GM23338 (cell line): ENCODE data around the gene CATSPER3. TPM values are rescaled to one million over a fixed set of nuclear protein-coding genes. Genes with fewer than 3 reads are reported as not detected.

Experiments
- ATAC-seq: fragments of 200-7000 bp; cut with Tn5 transposase; 3 replicates; pipeline ENCODE4 v1.9.1; 2020
- DNase-seq: peaks from one replicate; pipeline ENCODE4 v3.0.0-alpha.2; 2015; ENCODE audit warnings: low spot score
- H2AFZ ChIP-seq: fragments of 200-600 bp; sonication (generic); 2 replicates; pipeline ENCODE4 v1.8.0; 2016; ENCODE audit warnings: antibody characterized with exemption, mild to moderate bottlenecking, moderate library complexity
- H3F3A ChIP-seq: fragments of 200-600 bp; sonication (generic); replicated peaks from 2 replicates; pipeline ENCODE4 v1.8.0; 2017; ENCODE audit warnings: antibody characterized with exemption, mixed run types, low read depth
- H3K27ac ChIP-seq: fragments of 200-600 bp; sonication (generic); 2 replicates; pipeline ENCODE4 v1.6.1; 2016; ENCODE audit warnings: low read depth
- H3K27me3 ChIP-seq: fragments of 200-600 bp; sonication (generic); 2 replicates; pipeline ENCODE4 v1.8.0; 2016; ENCODE audit warnings: mild to moderate bottlenecking, mixed run types, moderate library complexity; ENCODE audit not compliant: insufficient read depth
- H3K36me3 ChIP-seq: fragments of 200-600 bp; sonication (generic); 2 replicates; pipeline ENCODE4 v1.8.0; 2016; ENCODE audit warnings: mild to moderate bottlenecking; ENCODE audit not compliant: insufficient read depth
- H3K4me1 ChIP-seq: fragments of 200-600 bp; sonication (generic); 2 replicates; pipeline ENCODE4 v1.8.0; 2016; ENCODE audit warnings: mild to moderate bottlenecking, moderate library complexity; ENCODE audit not compliant: insufficient read depth
- H3K4me2 ChIP-seq: fragments of 200-600 bp; sonication (generic); 2 replicates; pipeline ENCODE4 v1.7.1; 2017; ENCODE audit warnings: mixed run types
- H3K4me3 ChIP-seq: fragments of 200-600 bp; sonication (generic); 2 replicates; pipeline ENCODE4 v1.6.1; 2016; ENCODE audit warnings: mixed run types
- H3K79me2 ChIP-seq: fragments of 200-600 bp; sonication (generic); replicated peaks from 2 replicates; pipeline ENCODE4 v1.8.0; 2017; ENCODE audit warnings: mild to moderate bottlenecking; ENCODE audit not compliant: insufficient read depth
- H3K9me2 ChIP-seq: fragments of 200-600 bp; sonication (generic); 2 replicates; pipeline ENCODE4 v1.8.0; 2017; ENCODE audit not compliant: insufficient read depth
- H4K20me1 ChIP-seq: fragments of 200-600 bp; sonication (generic); replicated peaks from 2 replicates; pipeline ENCODE4 v1.8.0; 2017; ENCODE audit warnings: mild to moderate bottlenecking; ENCODE audit not compliant: insufficient read depth
- H3K27ac Mint-ChIP-seq: 2 replicates; pipeline ENCODE4 v1.8.0; 2020; ENCODE audit warnings: inconsistent platforms, mild to moderate bottlenecking, moderate library complexity, mixed read lengths
- H3K27me3 Mint-ChIP-seq: 3 replicates; pipeline ENCODE4 v1.8.0; 2022; ENCODE audit warnings: low read depth, mild to moderate bottlenecking, moderate library complexity, mixed read lengths, inconsistent platforms; ENCODE audit not compliant: insufficient read depth, poor library complexity
- H3K36me3 Mint-ChIP-seq: 3 replicates; pipeline ENCODE4 v1.8.0; 2021; ENCODE audit warnings: low read depth, mild to moderate bottlenecking, inconsistent platforms, moderate library complexity, mixed read lengths
- H3K4me1 Mint-ChIP-seq: 3 replicates; pipeline ENCODE4 v1.8.0; 2020; ENCODE audit warnings: mild to moderate bottlenecking, inconsistent platforms, mixed read lengths
- H3K4me3 Mint-ChIP-seq: 3 replicates; pipeline ENCODE4 v1.8.0; 2021; ENCODE audit warnings: moderate library complexity, mild to moderate bottlenecking, inconsistent platforms, mixed read lengths
- H3K9me3 Mint-ChIP-seq: 3 replicates; pipeline ENCODE4 v1.8.0; 2020; ENCODE audit warnings: moderate library complexity, mild to moderate bottlenecking, inconsistent platforms, mixed read lengths
- CREB1 ChIP-seq: fragments of 250-450 bp; sonication (Bioruptor Pico); IDR thresholded peaks from 2 replicates; pipeline ENCODE4 v1.5.0; 2020; ENCODE audit warnings: low read depth, mild to moderate bottlenecking, moderate library complexity
- EZH2 ChIP-seq: fragments of 200-600 bp; sonication (generic); IDR thresholded peaks from one replicate; pipeline ENCODE4 v1.8.0; 2017; ENCODE audit warnings: antibody characterized with exemption, mild to moderate bottlenecking, low read depth; ENCODE audit not compliant: unreplicated experiment
- EZH2phosphoT487 ChIP-seq: fragments of 200-600 bp; sonication (generic); IDR thresholded peaks from one replicate; pipeline ENCODE4 v1.8.1; 2018; ENCODE audit warnings: antibody characterized with exemption; ENCODE audit not compliant: unreplicated experiment
- JUNB ChIP-seq: IDR thresholded peaks from one replicate; pipeline ENCODE4 v1.6.1; 2016; ENCODE audit warnings: antibody characterized with exemption; ENCODE audit not compliant: unreplicated experiment
- NANOG ChIP-seq: IDR thresholded peaks from 2 replicates; pipeline ENCODE4 v1.6.1; 2016; ENCODE audit warnings: antibody characterized with exemption, borderline replicate concordance
- POLR2AphosphoS5 ChIP-seq: IDR thresholded peaks from 2 replicates; pipeline ENCODE4 v1.6.1; 2016; ENCODE audit warnings: antibody characterized with exemption, low read depth
- STAT1 ChIP-seq: IDR thresholded peaks from one replicate; pipeline ENCODE4 v1.6.1; 2016; ENCODE audit warnings: antibody characterized with exemption; ENCODE audit not compliant: unreplicated experiment
- ZNF114 ChIP-seq: fragments of 250-450 bp; sonication (Bioruptor Pico); IDR thresholded peaks from 2 replicates; pipeline ENCODE4 v1.5.0; 2020; ENCODE audit warnings: mild to moderate bottlenecking, moderate library complexity
- ZNF331 ChIP-seq: fragments of 250-450 bp; sonication (Bioruptor Pico); IDR thresholded peaks from 2 replicates; pipeline ENCODE4 v1.5.0; 2020; ENCODE audit warnings: low read depth, mild to moderate bottlenecking, moderate library complexity
- ZNF462 ChIP-seq: fragments of 250-450 bp; sonication (Bioruptor Pico); IDR thresholded peaks from 2 replicates; pipeline ENCODE4 v1.5.0; 2020; ENCODE audit warnings: mild to moderate bottlenecking, moderate library complexity
- polyA plus RNA-seq: library from polyadenylated mRNA; unstranded; fragments of >200 nt; fragmentation: Nextera tagmentation; extraction: Ambion mirVana; gene quantifications from 2 replicates; pipeline ENCODE4 v1.2.1, GENCODE V29; 2016
- total RNA-seq: library from RNA; depleted of rRNA; stranded (reverse); fragments of >200 nt; shearing (Covaris generic); gene quantifications from 2 replicates; pipeline ENCODE4 v1.2.3, GENCODE V29; 2014
- TF ChIP-seq, protein P1 (sequence below): IDR thresholded peaks from one replicate; pipeline ENCODE4 v1.6.1; 2018; ENCODE audit warnings: antibody characterized with exemption; ENCODE audit not compliant: unreplicated experiment
- TF ChIP-seq, protein P2 (sequence below): IDR thresholded peaks from 2 replicates; pipeline ENCODE4 v1.6.1; 2016; ENCODE audit warnings: antibody characterized with exemption
- TF ChIP-seq, protein P3 (sequence below), 2 experiments: fragments of 200-600 bp in 1 of 2; sonication (generic) in 1 of 2; conservative IDR thresholded peaks; 2 replicates each; pipeline versions ENCODE4 v1.5.1 to v1.6.1; 2016 to 2017; ENCODE audit warnings: antibody characterized with exemption in 2 of 2, low read depth in 2 of 2, mild to moderate bottlenecking in 2 of 2, moderate library complexity in 1 of 2

Gene CATSPER3
- total and polyA plus RNA-seq, 2 experiments from 2014 or later = 0.19 TPM; not detected in 1

DNA sequence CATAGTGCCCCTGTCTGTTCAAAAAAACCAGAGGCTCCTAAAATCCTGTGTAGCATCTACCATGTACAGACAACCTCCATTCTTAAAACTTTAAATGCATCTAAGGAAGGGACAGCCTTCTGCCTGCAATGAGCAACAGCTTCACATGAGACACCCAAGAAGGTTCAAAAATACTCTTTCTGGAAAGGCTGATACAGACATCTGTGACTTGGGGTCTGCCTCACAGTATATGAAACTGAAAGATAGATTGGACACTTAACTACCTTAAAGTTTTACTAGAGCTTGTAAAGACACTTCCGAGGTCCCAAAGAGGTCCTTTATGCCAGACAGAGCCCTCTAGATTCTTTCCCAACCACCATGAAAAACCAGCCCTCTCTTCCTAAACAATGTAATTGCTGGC, 28.2 kb upstream of the CATSPER3 start:
- Mint-ChIP-seq H3K9me3 (no peaks in the 10 kb centered on the region), H3K4me3 (no peak overlapping the region), H3K36me3 (peaks cover 6% of the 10 kb centered on the region; the same call in 2 of the 3 replicates), H3K4me1 (peaks cover 4% of the 10 kb centered on the region; the same call in 2 of the 3 replicates), H3K27me3 (no peaks in the 10 kb centered on the region), H3K27ac (no peak overlapping the region)
- Histone ChIP-seq H3K9me2 (no peaks in the 10 kb centered on the region), H3K4me2 (no peak overlapping the region), H3K4me3 (no peak overlapping the region), H3K27me3 (no peaks in the 10 kb centered on the region), H3F3A (no peaks in the 10 kb centered on the region), H3K4me1 (no peaks in the 10 kb centered on the region), H2AFZ (no peak overlapping the region), H3K36me3 (no peaks in the 10 kb centered on the region), H3K79me2 (no peaks in the 10 kb centered on the region), H4K20me1 (no peaks in the 10 kb centered on the region), H3K27ac (no peak overlapping the region)
- no peak for ATAC-seq
- no peak for DNase-seq
- TF ChIP-seq EZH2 = no peak
- TF ChIP-seq NANOG = no peak
- TF ChIP-seq POLR2AphosphoS5 = no peak
- TF ChIP-seq CREB1 (CRISPR knock-in tag) = no peak
- TF ChIP-seq ZNF462 (CRISPR knock-in tag) = no peak
- no peak for TF ChIP-seq EZH2phosphoT487
- no peak for TF ChIP-seq JUNB
- TF ChIP-seq, protein P1, sequence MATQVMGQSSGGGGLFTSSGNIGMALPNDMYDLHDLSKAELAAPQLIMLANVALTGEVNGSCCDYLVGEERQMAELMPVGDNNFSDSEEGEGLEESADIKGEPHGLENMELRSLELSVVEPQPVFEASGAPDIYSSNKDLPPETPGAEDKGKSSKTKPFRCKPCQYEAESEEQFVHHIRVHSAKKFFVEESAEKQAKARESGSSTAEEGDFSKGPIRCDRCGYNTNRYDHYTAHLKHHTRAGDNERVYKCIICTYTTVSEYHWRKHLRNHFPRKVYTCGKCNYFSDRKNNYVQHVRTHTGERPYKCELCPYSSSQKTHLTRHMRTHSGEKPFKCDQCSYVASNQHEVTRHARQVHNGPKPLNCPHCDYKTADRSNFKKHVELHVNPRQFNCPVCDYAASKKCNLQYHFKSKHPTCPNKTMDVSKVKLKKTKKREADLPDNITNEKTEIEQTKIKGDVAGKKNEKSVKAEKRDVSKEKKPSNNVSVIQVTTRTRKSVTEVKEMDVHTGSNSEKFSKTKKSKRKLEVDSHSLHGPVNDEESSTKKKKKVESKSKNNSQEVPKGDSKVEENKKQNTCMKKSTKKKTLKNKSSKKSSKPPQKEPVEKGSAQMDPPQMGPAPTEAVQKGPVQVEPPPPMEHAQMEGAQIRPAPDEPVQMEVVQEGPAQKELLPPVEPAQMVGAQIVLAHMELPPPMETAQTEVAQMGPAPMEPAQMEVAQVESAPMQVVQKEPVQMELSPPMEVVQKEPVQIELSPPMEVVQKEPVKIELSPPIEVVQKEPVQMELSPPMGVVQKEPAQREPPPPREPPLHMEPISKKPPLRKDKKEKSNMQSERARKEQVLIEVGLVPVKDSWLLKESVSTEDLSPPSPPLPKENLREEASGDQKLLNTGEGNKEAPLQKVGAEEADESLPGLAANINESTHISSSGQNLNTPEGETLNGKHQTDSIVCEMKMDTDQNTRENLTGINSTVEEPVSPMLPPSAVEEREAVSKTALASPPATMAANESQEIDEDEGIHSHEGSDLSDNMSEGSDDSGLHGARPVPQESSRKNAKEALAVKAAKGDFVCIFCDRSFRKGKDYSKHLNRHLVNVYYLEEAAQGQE = no peak
- TF ChIP-seq STAT1 = no peak
- TF ChIP-seq, protein P2, sequence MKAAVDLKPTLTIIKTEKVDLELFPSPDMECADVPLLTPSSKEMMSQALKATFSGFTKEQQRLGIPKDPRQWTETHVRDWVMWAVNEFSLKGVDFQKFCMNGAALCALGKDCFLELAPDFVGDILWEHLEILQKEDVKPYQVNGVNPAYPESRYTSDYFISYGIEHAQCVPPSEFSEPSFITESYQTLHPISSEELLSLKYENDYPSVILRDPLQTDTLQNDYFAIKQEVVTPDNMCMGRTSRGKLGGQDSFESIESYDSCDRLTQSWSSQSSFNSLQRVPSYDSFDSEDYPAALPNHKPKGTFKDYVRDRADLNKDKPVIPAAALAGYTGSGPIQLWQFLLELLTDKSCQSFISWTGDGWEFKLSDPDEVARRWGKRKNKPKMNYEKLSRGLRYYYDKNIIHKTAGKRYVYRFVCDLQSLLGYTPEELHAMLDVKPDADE = no peak
- TF ChIP-seq ZNF114 (CRISPR knock-in tag) = no peak
- no peak for TF ChIP-seq ZNF331
- TF ChIP-seq, protein P3, sequence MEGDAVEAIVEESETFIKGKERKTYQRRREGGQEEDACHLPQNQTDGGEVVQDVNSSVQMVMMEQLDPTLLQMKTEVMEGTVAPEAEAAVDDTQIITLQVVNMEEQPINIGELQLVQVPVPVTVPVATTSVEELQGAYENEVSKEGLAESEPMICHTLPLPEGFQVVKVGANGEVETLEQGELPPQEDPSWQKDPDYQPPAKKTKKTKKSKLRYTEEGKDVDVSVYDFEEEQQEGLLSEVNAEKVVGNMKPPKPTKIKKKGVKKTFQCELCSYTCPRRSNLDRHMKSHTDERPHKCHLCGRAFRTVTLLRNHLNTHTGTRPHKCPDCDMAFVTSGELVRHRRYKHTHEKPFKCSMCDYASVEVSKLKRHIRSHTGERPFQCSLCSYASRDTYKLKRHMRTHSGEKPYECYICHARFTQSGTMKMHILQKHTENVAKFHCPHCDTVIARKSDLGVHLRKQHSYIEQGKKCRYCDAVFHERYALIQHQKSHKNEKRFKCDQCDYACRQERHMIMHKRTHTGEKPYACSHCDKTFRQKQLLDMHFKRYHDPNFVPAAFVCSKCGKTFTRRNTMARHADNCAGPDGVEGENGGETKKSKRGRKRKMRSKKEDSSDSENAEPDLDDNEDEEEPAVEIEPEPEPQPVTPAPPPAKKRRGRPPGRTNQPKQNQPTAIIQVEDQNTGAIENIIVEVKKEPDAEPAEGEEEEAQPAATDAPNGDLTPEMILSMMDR (conservative IDR thresholded peaks at IDR 0.05; ENCODE audit: low read depth in 2 of 2) = no peak
